GM23248 (cell line): ENCODE measurements around the gene TRPC4AP. TPM values are rescaled to one million over a fixed set of nuclear protein-coding genes. Genes with fewer than 3 reads are reported as not detected.

Experiments used
- DNase-seq: peaks from one replicate; pipeline ENCODE4 v3.0.0-alpha.2; 2015
- H2AFZ ChIP-seq: fragments of 200-600 bp; sonication (generic); 2 replicates; pipeline ENCODE4 v1.6.1; 2016; ENCODE audit warnings: antibody characterized with exemption
- H3F3A ChIP-seq: fragments of 200-600 bp; sonication (generic); 2 replicates; pipeline ENCODE4 v1.6.1; 2016; ENCODE audit warnings: mild to moderate bottlenecking, antibody characterized with exemption, mixed run types; ENCODE audit not compliant: insufficient read depth
- H3K27ac ChIP-seq: fragments of 200-600 bp; sonication (generic); 2 replicates; pipeline ENCODE4 v1.5.1; 2016; ENCODE audit warnings: mild to moderate bottlenecking
- H3K27me3 ChIP-seq: fragments of 200-600 bp; sonication (generic); replicated peaks from 2 replicates; pipeline ENCODE4 v1.6.1; 2016; ENCODE audit warnings: mild to moderate bottlenecking; ENCODE audit not compliant: insufficient read depth
- H3K36me3 ChIP-seq: fragments of 200-600 bp; sonication (generic); 2 replicates; pipeline ENCODE4 v1.6.1; 2016; ENCODE audit warnings: low read depth, mild to moderate bottlenecking
- H3K4me1 ChIP-seq: fragments of 200-600 bp; sonication (generic); 2 replicates; pipeline ENCODE4 v1.6.1; 2016; ENCODE audit warnings: mild to moderate bottlenecking; ENCODE audit not compliant: insufficient read depth
- H3K4me2 ChIP-seq: fragments of 200-600 bp; sonication (generic); one replicate; pipeline ENCODE4 v1.6.1; 2016; ENCODE audit warnings: mild to moderate bottlenecking; ENCODE audit not compliant: unreplicated experiment
- H3K4me3 ChIP-seq: fragments of 200-600 bp; sonication (generic); 2 replicates; pipeline ENCODE4 v1.5.1; 2016; ENCODE audit warnings: mild to moderate bottlenecking
- H3K79me2 ChIP-seq: fragments of 200-600 bp; sonication (generic); 2 replicates; pipeline ENCODE4 v1.6.1; 2016; ENCODE audit warnings: mild to moderate bottlenecking; ENCODE audit not compliant: insufficient read depth
- H3K9ac ChIP-seq: fragments of 200-600 bp; sonication (generic); 2 replicates; pipeline ENCODE4 v1.6.1; 2016; ENCODE audit warnings: mild to moderate bottlenecking
- H3K9me2 ChIP-seq: fragments of 200-600 bp; sonication (generic); 2 replicates; pipeline ENCODE4 v1.6.1; 2016; ENCODE audit warnings: mixed run types, mild to moderate bottlenecking, moderate library complexity; ENCODE audit not compliant: insufficient read depth
- H3K9me3 ChIP-seq: fragments of 200-600 bp; sonication (generic); one replicate; pipeline ENCODE4 v1.6.1; 2017; ENCODE audit warnings: low read depth
- H4K20me1 ChIP-seq: fragments of 200-600 bp; sonication (generic); 2 replicates; pipeline ENCODE4 v1.6.0; 2016; ENCODE audit not compliant: insufficient read depth
- EZH2 ChIP-seq: fragments of 200-600 bp; sonication (generic); IDR thresholded peaks from 2 replicates; pipeline ENCODE4 v1.6.1; 2018; ENCODE audit warnings: antibody characterized with exemption, mild to moderate bottlenecking; ENCODE audit not compliant: insufficient read depth, poor library complexity, severe bottlenecking
- EZH2phosphoT487 ChIP-seq: fragments of 200-600 bp; sonication (generic); IDR thresholded peaks from 2 replicates; pipeline ENCODE4 v1.6.1; 2018; ENCODE audit warnings: antibody characterized with exemption, moderate library complexity, mild to moderate bottlenecking, low read depth; ENCODE audit not compliant: insufficient read depth
- WGBS, 2 experiments: methylation state at CpG; one replicate each; pipeline ENCODE4 v1.1.6; 2015 to 2017; ENCODE audit warnings: low lambda C conversion rate in 2 of 2, low coverage in 1 of 2; ENCODE audit errors: missing lambda C conversion rate in 2 of 2; 5-methylcytosine and 5-hydroxymethylcytosine counted together
- in situ Hi-C: fragments of 300-500 bp; cut with MboI; formaldehyde crosslinking; loops from 2 replicates; pipeline ENCODE4 v1.15.0; 2020
- polyA plus RNA-seq: library from polyadenylated mRNA; unstranded; fragments of >200 nt; fragmentation: Nextera tagmentation; extraction: Ambion mirVana; gene quantifications from 2 replicates; pipeline ENCODE4 v1.2.1, GENCODE V29; 2016
- total RNA-seq: library from RNA; depleted of rRNA; stranded (reverse); fragments of >200 nt; shearing (Covaris generic); gene quantifications from 2 replicates; pipeline ENCODE4 v1.2.3, GENCODE V29; 2014

The TRPC4AP gene
- total and polyA plus RNA-seq, 2 experiments from 2014 or later = 63.4 to 92.7 TPM

DNA sequence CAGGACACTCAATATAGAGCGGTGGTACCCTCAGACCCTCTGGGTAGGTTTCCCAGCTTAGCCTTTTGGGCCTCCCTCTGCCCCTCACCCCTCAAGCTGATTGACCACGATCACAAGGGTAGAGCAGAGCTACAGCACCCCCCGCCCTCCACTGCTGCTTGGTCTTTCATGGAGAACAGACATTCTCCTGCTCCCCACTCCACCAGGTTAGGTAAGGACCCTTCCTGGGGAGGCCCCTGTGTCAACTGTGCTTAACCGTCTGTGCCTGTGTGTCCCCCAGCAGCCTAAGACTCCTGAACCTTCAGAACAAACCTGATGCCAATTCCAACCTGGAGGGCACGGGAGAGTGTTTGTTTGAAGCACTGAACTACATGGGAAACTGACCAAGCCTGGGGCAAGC lies 125.2 kb downstream of the TRPC4AP start:
- 56 to 60% methylated on average over 5 of the region's 5 CpGs for WGBS, 2 experiments
- in situ Hi-C loops = no loop called here
- Histone ChIP-seq H3K79me2 (no peaks in the 10 kb centered on the region), H3K4me3 (no peak overlapping the region), H3K4me1 (no peaks in the 10 kb centered on the region), H3K9ac (no peak overlapping the region), H2AFZ (no peak overlapping the region), H3K9me3 (no peaks in the 10 kb centered on the region), H4K20me1 (no peaks in the 10 kb centered on the region), H3F3A (no peaks in the 10 kb centered on the region), H3K4me2 (no peak overlapping the region), H3K9me2 (no peaks in the 10 kb centered on the region), H3K27me3 (no peaks in the 10 kb centered on the region), H3K27ac (no peak overlapping the region), H3K36me3 (no peaks in the 10 kb centered on the region)
- TF ChIP-seq EZH2 (no peak), EZH2phosphoT487 (no peak)
- no peak for DNase-seq

DNA sequence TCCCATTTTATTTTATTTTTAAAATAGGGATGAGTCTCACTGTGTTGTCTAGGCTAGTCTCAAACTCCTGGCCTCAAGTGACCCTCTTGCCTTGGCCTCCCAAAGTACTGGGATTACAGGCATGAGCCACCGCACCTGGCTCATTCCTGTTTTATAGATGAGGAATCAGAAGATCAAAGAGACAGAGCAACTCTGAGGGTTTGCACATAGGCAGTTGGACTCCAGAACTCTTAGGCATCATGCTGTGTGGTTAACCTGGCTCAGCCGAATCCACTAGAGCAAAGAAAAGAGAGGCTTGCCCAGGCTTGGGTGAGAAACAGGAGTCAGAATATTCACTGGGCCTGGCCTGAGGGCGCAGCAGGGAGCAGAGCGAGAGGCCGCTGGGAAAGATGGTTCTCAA lies 127.6 kb downstream of the TRPC4AP start:
- no peak for DNase-seq
- Histone ChIP-seq H3K9me3 (no peaks in the 10 kb centered on the region), H3F3A (no peaks in the 10 kb centered on the region), H4K20me1 (no peaks in the 10 kb centered on the region), H3K36me3 (no peaks in the 10 kb centered on the region), H3K27ac (no peak overlapping the region), H3K4me1 (no peaks in the 10 kb centered on the region), H3K4me3 (no peak overlapping the region), H3K9ac (no peak overlapping the region), H3K4me2 (no peak overlapping the region), H3K27me3 (no peaks in the 10 kb centered on the region), H2AFZ (no peak overlapping the region), H3K79me2 (no peaks in the 10 kb centered on the region), H3K9me2 (no peaks in the 10 kb centered on the region)
- WGBS, 2 experiments = 87 to 89% methylated on average over 5 of the region's 5 CpGs
- TF ChIP-seq EZH2 = no peak
- TF ChIP-seq EZH2phosphoT487 = no peak
- in situ Hi-C loops = no loop called here

DNA sequence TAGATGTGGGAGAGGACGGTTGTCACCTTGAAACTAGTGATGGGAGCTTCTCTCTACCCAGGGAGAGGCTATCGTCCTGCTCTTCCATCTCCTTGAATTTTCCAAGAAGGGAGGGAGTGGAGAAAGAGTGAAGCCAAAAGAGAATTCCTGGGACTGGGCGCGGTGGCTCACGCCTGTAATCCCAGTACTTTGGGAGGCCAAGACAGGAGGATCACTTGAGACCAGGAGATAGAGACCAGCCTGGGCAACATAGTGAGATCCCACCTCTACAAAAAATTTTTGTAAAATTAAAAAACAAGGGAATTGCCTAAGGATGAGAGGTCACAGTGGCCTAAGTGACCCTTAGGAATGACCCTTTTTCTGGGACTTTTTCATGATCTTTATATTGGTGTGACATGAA lies 128.1 kb downstream of the TRPC4AP start:
- Histone ChIP-seq H2AFZ (no peak overlapping the region), H3K4me2 (no peak overlapping the region), H4K20me1 (no peaks in the 10 kb centered on the region), H3K4me3 (no peak overlapping the region), H3K27me3 (no peaks in the 10 kb centered on the region), H3K9ac (no peak overlapping the region), H3F3A (no peaks in the 10 kb centered on the region), H3K79me2 (no peaks in the 10 kb centered on the region), H3K4me1 (no peaks in the 10 kb centered on the region), H3K9me3 (no peaks in the 10 kb centered on the region), H3K9me2 (no peaks in the 10 kb centered on the region), H3K27ac (no peak overlapping the region), H3K36me3 (no peaks in the 10 kb centered on the region)
- 82 to 87% methylated on average over 5 of the region's 5 CpGs for WGBS, 2 experiments
- in situ Hi-C loops = no loop called here
- TF ChIP-seq EZH2 (no peak), EZH2phosphoT487 (no peak)
- no peak for DNase-seq

DNA sequence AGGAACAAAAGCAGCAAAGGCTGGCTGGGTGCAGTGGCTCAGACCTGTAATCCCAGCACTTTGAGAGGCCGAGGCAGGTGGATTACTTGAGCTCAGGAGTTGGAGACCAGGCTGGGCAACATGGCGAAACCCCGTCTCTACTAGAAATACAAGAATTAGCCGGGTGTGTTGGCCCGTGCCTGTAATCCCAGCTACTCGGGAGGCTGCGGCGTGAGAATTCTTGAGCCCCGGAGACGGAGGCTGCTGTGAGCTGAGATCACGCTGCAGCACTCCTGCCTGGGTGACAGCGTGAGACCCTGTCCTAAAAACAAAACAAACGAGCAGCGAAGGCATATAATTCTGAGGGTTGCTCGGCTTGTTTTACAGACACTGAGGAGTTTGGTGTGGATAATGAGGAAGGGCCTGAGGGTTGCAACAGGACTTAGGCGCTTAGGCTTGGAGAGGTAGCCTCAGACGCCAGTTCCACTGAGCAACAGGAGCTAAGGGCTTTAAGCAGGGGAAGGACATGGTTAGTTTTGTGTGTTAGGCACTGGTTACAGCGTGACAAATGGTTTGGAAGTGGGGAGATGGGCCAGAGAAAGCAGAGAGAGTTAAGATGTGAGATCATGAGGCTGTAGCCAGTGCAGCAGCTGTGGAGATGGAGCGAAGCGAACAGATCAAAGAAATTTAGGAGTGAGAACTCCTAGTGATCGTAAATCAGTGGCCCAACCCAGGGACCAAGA lies 135.7 kb downstream of the TRPC4AP start:
- 81 to 87% methylated on average over 21 of the region's 21 CpGs for WGBS, 2 experiments
- H2AFZ ChIP-seq = no peak overlapping the region
- no peak for TF ChIP-seq EZH2phosphoT487
- no peak for TF ChIP-seq EZH2

More for the DNA sequence above, 135.7 kb downstream of the TRPC4AP start:
- H3K27ac ChIP-seq = no peak overlapping the region
- DNase-seq = no peak
- H3K4me1 ChIP-seq = peaks cover 12% of the 10 kb centered on the region; the same call in 1 of the 2 replicates
- H3K9ac ChIP-seq = no peak overlapping the region
- H3F3A ChIP-seq = peaks cover 5% of the 10 kb centered on the region; the same call in 1 of the 2 replicates
- no peak overlapping the region for H3K4me2 ChIP-seq
- H3K4me3 ChIP-seq = no peak overlapping the region
- peaks cover 20% of the 10 kb centered on the region for H3K79me2 ChIP-seq
- H3K9me3 ChIP-seq = no peaks in the 10 kb centered on the region
- no peaks in the 10 kb centered on the region for H3K27me3 ChIP-seq
- H3K9me2 ChIP-seq = no peaks in the 10 kb centered on the region
- in situ Hi-C loops = no loop called here
- no peaks in the 10 kb centered on the region for H4K20me1 ChIP-seq
- no peaks in the 10 kb centered on the region for H3K36me3 ChIP-seq
